Cardiac fibroblast (primary cell): ENCODE measurements around the gene CDK6.

Experiments
- DNase-seq, 2 donors: peaks; one replicate each; pipeline versions ENCODE4 v3.0.0 to v3.0.0-alpha.2; 2010; ENCODE audit warnings: low read depth in 2 of 2
- H3K4me3 ChIP-seq, 2 donors: replicated peaks in 1 of 2; 1 replicate in 1 of 2; 2 replicates in 1 of 2; pipeline ENCODE4 v1.5.1; 2011; ENCODE audit warnings: low read depth in 2 of 2, low read length in 2 of 2, mild to moderate bottlenecking in 2 of 2, moderate library complexity in 1 of 2
- CTCF ChIP-seq: IDR thresholded peaks from one replicate; pipeline ENCODE4 v1.5.1; 2011; ENCODE audit warnings: low read depth, mild to moderate bottlenecking, low read length, inconsistent platforms

Gene CDK6

GRCh38 chr7:92847305-92847704 is 10.9 kb upstream of the CDK6 start:
- DNase-seq = no peak

GRCh38 chr7:92845736-92846135 is 9.4 kb upstream of the CDK6 start:
- no peak for TF ChIP-seq CTCF
- DNase-seq = no peak
- H3K4me3 ChIP-seq = no peak overlapping the region

More at GRCh38 chr7:92847305-92847704, 10.9 kb upstream of the CDK6 start:
- TF ChIP-seq CTCF = no peak
- no peak overlapping the region for H3K4me3 ChIP-seq

- no peak for TF ChIP-seq CTCF
Measured at GRCh38 chr7:92843781-92844180, 7.4 kb upstream of the CDK6 start.

GRCh38 chr7:92843034-92843760 is 6.8 kb upstream of the CDK6 start:
- H3K4me3 ChIP-seq = no peak overlapping the region
- no peak for TF ChIP-seq CTCF
- peak in 1 of 2 donors; percentile 31 for DNase-seq

More at GRCh38 chr7:92843781-92844180, 7.4 kb upstream of the CDK6 start:
- no peak overlapping the region for H3K4me3 ChIP-seq
- no peak for DNase-seq

- TF ChIP-seq CTCF = no peak
- H3K4me3 ChIP-seq = no peak overlapping the region
- peak in 1 of 2 donors; percentile 68 for DNase-seq
Measured at GRCh38 chr7:92841192-92841591, 4.8 kb upstream of the CDK6 start.

- no peak for DNase-seq
- TF ChIP-seq CTCF = no peak
- no peak overlapping the region for H3K4me3 ChIP-seq
Measured at GRCh38 chr7:92840316-92840715, 3.9 kb upstream of the CDK6 start.

- DNase-seq = no peak
- TF ChIP-seq CTCF = no peak
- no peak overlapping the region for H3K4me3 ChIP-seq
Measured at GRCh38 chr7:92839901-92840300, 3.5 kb upstream of the CDK6 start.
